Head of caudate nucleus (tissue), 42 donors: Measurements from ENCODE around the gene FOXD4L4.
"Not testable (repeated sequence)": the region's sequence is repeated elsewhere in the genome, so short reads cannot be mapped to it uniquely, and the experiment has no call there.

Experiments used
- DNase-seq, 42 donors: peaks; one replicate each; pipeline versions ENCODE4 v3.0.0 to v3.0.0-alpha.2; 2020 to 2021; ENCODE audit warnings: mixed read lengths in 7 of 42
- intact Hi-C: fragments of 100-400 bp; cut with DNase I; formaldehyde crosslinking; loops from one replicate; pipeline ENCODE4 v1.15.0; 2022

Gene FOXD4L4

DNA sequence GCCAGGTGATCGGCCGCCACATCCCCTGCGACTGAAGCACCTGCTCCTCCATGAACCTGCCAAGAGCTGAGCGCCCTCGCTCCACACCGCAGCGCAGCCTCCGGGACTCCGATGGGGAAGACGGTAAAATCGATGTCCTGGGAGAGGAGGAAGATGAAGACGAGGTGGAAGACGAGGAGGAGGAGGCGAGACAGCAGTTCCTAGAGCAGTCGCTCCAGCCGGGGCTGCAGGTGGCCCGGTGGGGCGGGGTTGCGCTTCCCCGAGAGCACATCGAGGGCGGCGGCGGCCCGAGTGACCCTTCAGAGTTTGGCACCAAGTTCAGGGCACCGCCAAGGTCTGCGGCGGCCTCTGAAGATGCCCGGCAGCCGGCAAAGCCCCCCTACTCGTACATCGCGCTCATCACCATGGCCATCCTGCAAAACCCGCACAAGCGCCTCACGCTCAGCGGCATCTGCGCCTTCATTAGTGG lies at the start of gene FOXD4L4:
Gene FOXD4L4 (plus strand): TSS at position 51 of the 469 bp plus-strand sequence. CDS start 0 bp downstream, at position 51.
- intact Hi-C loops: not testable (repeated sequence)
- DNase-seq: peak in 9 of 42 donors; percentile 1 to 34 (median 12)

DNA sequence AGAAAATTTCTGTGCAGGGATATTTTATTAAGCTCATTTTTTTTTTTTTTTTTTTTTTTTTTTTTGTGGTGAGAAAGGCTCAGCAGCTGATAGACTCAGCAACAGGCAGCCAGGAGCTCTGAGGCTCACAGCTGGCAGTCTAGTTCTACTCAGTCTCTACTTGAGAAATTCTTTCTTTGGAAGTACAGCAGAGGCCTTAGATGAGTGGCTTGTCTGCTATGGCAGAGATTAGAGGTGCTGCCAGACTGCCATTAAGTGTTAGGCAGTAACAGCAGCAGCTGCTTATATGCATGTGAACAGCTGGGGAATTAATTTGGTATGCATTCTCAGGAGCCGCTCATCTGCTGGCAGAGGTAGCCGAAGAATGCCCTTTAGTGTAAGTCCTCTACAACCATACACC lies 33.4 kb upstream of the FOXD4L4 start:
- intact Hi-C loops, DNase-seq: not testable (repeated sequence)

- DNase-seq, intact Hi-C loops: not testable (repeated sequence)
These were observed 22.5 kb upstream of the FOXD4L4 start for GRCh38 chr9:65714445-65714844.

- intact Hi-C loops, DNase-seq: not testable (repeated sequence)
These were observed 1.2 kb downstream of the FOXD4L4 start for GRCh38 chr9:65738133-65738532.
